Neural progenitor cell (in vitro differentiated cells): Measurements from ENCODE around the gene FAM13B.

Experiments
- CTCF ChIP-seq: fragments of 200-600 bp; sonication (generic); IDR thresholded peaks from 2 replicates; pipeline ENCODE4 v1.5.1; 2017; ENCODE audit warnings: antibody characterized with exemption, mild to moderate bottlenecking
- EZH2 ChIP-seq: fragments of 200-600 bp; sonication (generic); IDR thresholded peaks from 2 replicates; pipeline ENCODE4 v1.6.1; 2017; ENCODE audit warnings: antibody characterized with exemption, mild to moderate bottlenecking, moderate library complexity
- EZH2phosphoT487 ChIP-seq: fragments of 200-600 bp; sonication (generic); IDR thresholded peaks from 2 replicates; pipeline ENCODE4 v1.6.1; 2017; ENCODE audit warnings: antibody characterized with exemption

GRCh38 chr5:138018849-138019248 lies 14.0 kb downstream of the FAM13B start:
- no peak for TF ChIP-seq CTCF
- TF ChIP-seq EZH2: no peak
- TF ChIP-seq EZH2phosphoT487: no peak
